Activated CD4-positive, alpha-beta T cell treated with anti-CD3 and anti-CD28 coated beads, Interleukin-2, amount 10 ng/mL, durations not matched to agents 7 days and 5 days (primary cell): Measurements from ENCODE around the gene GNB1L. TPM values are rescaled to one million over a fixed set of nuclear protein-coding genes. Genes with fewer than 3 reads are reported as not detected.

Source experiments
- CTCF ChIA-PET: fragments of 350-600 bp; sonication (Branson Sonifier 250); formaldehyde crosslinking; loops from one replicate; lab custom pipeline; 2021; ENCODE audit warnings: antibody characterized with exemption; lab: Charles Lee
- POLR2A ChIA-PET: fragments of 350-600 bp; sonication (Branson Sonifier 250); formaldehyde crosslinking; loops from one replicate; lab custom pipeline; 2021; ENCODE audit warnings: antibody characterized with exemption; lab: Charles Lee
- DNase-seq: peaks from one replicate; pipeline ENCODE4 v3.0.0-alpha.2; 2020
- H3K27ac Mint-ChIP-seq: one replicate; pipeline ENCODE4 v1.8.0; 2021; ENCODE audit warnings: mild to moderate bottlenecking, moderate library complexity, mixed read lengths
- H3K27me3 Mint-ChIP-seq: one replicate; pipeline ENCODE4 v1.8.0; 2021; ENCODE audit warnings: mixed read lengths
- H3K36me3 Mint-ChIP-seq: one replicate; pipeline ENCODE4 v1.8.0; 2021; ENCODE audit warnings: low read depth, mixed read lengths
- H3K4me1 Mint-ChIP-seq: one replicate; pipeline ENCODE4 v1.8.0; 2021; ENCODE audit warnings: mixed read lengths
- H3K4me3 Mint-ChIP-seq: one replicate; pipeline ENCODE4 v1.8.0; 2021; ENCODE audit warnings: mild to moderate bottlenecking, moderate library complexity, mixed read lengths
- H3K9me3 Mint-ChIP-seq: one replicate; pipeline ENCODE4 v1.8.0; 2021; ENCODE audit warnings: mixed read lengths
- total RNA-seq, 2 experiments: library from RNA; stranded (reverse); gene quantifications; one replicate each; pipeline ENCODE4 v1.2.3, GENCODE V29; 2021

Gene GNB1L
- total RNA-seq, 2 experiments from 2014 or later, result 5.3 to 7.3 TPM

GRCh38 chr22:19741053-19741452 is 113.6 kb downstream of the GNB1L start:
- DNase-seq, result no peak
- CTCF ChIA-PET, result no interaction called here
- Mint-ChIP-seq H3K4me1 (no peaks in the 10 kb centered on the region), H3K36me3 (no peaks in the 10 kb centered on the region), H3K4me3 (no peak overlapping the region), H3K9me3 (no peaks in the 10 kb centered on the region), H3K27ac (no peak overlapping the region), H3K27me3 (no peaks in the 10 kb centered on the region)
- POLR2A ChIA-PET, result no interaction called here

GRCh38 chr22:19740586-19740985 is 114.1 kb downstream of the GNB1L start:
- POLR2A ChIA-PET, result no interaction called here
- Mint-ChIP-seq H3K9me3 (no peaks in the 10 kb centered on the region), H3K27ac (no peak overlapping the region), H3K27me3 (no peaks in the 10 kb centered on the region), H3K4me1 (no peaks in the 10 kb centered on the region), H3K36me3 (no peaks in the 10 kb centered on the region), H3K4me3 (no peak overlapping the region)
- CTCF ChIA-PET, result no interaction called here
- no peak for DNase-seq

GRCh38 chr22:19739911-19740449 is 114.7 kb downstream of the GNB1L start:
- Mint-ChIP-seq H3K9me3 (no peaks in the 10 kb centered on the region), H3K27ac (no peak overlapping the region), H3K4me1 (no peaks in the 10 kb centered on the region), H3K27me3 (no peaks in the 10 kb centered on the region), H3K4me3 (no peak overlapping the region), H3K36me3 (no peaks in the 10 kb centered on the region)
- ChIA-PET POLR2A (no interaction called here), CTCF (no interaction called here)
- no peak for DNase-seq

- Mint-ChIP-seq H3K27me3 (no peaks in the 10 kb centered on the region), H3K4me1 (no peaks in the 10 kb centered on the region), H3K4me3 (no peak overlapping the region), H3K9me3 (no peaks in the 10 kb centered on the region), H3K27ac (no peak overlapping the region), H3K36me3 (no peaks in the 10 kb centered on the region)
- no peak for DNase-seq
- POLR2A ChIA-PET, result no interaction called here
- CTCF ChIA-PET, result no interaction called here
Measured at GRCh38 chr22:19739448-19739895, 115.2 kb downstream of the GNB1L start.

- Mint-ChIP-seq H3K27ac (no peak overlapping the region), H3K36me3 (no peaks in the 10 kb centered on the region), H3K4me3 (no peak overlapping the region), H3K9me3 (no peaks in the 10 kb centered on the region), H3K4me1 (no peaks in the 10 kb centered on the region), H3K27me3 (no peaks in the 10 kb centered on the region)
- ChIA-PET POLR2A (no interaction called here), CTCF (no interaction called here)
- no peak for DNase-seq
Measured at GRCh38 chr22:19738664-19739447, 115.8 kb downstream of the GNB1L start.

GRCh38 chr22:19737846-19738663 is 116.6 kb downstream of the GNB1L start:
- POLR2A ChIA-PET, result no interaction called here
- DNase-seq, result no peak
- Mint-ChIP-seq H3K27me3 (no peaks in the 10 kb centered on the region), H3K9me3 (no peaks in the 10 kb centered on the region), H3K36me3 (no peaks in the 10 kb centered on the region), H3K4me3 (no peak overlapping the region), H3K4me1 (no peaks in the 10 kb centered on the region), H3K27ac (no peak overlapping the region)
- CTCF ChIA-PET, result no interaction called here

DNA sequence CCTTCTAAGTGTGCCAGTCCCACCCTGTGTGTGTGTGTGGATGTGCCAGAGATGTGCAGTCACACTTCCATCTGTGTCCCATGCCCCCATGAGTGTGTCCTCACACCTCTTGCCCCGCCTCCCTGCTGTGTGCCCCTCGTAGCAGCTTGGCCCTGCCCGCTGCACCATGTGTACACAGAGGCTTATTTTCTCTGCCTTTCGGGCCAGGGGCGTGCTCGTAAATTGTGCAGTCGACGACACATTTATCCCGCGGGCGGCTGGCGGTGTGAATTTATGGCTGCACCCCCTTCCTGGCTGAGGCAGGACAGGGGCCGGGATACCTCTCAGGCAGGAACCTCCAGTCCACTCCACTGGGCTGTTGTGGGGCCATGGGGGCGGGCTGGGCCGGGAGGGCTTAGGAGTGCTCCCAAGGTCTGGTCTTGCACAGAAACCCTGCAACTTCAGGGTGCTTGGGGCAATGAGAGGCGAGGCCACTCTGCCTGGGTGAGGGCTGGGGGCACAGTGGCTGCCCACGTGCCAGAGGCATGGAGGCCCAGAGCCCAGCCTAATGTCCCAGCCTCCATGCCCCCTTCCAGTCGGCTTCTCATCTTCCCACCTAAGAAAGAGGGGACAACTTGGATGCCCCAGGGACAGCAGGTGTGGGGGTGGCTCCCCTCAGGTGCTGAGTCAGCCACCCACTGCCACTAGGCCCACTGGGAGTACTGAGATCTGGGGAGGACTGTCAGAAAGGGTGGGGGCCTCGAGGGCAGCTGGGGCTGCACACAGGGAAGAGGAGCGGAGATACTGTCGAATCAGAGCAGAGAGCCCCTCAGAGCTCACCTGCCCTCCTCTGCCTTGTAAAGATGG is 118.8 kb downstream of the GNB1L start:
- H3K36me3 Mint-ChIP-seq, result no peaks in the 10 kb centered on the region
- no peak for DNase-seq
- H3K4me1 Mint-ChIP-seq, result no peaks in the 10 kb centered on the region
- no peaks in the 10 kb centered on the region for H3K9me3 Mint-ChIP-seq
- H3K4me3 Mint-ChIP-seq, result no peak overlapping the region
- CTCF ChIA-PET, result no interaction called here
- no peaks in the 10 kb centered on the region for H3K27me3 Mint-ChIP-seq
- H3K27ac Mint-ChIP-seq, result no peak overlapping the region
- POLR2A ChIA-PET, result no interaction called here

- no peak overlapping the region for H3K27ac Mint-ChIP-seq
- H3K9me3 Mint-ChIP-seq, result no peaks in the 10 kb centered on the region
- H3K36me3 Mint-ChIP-seq, result no peaks in the 10 kb centered on the region
- H3K4me3 Mint-ChIP-seq, result no peak overlapping the region
- H3K27me3 Mint-ChIP-seq, result no peaks in the 10 kb centered on the region
- H3K4me1 Mint-ChIP-seq, result peaks cover 3% of the 10 kb centered on the region
- ChIA-PET CTCF (no interaction called here), POLR2A (interaction anchor here (0.5 kb wide), 1 partner anchor 588 kb away, joined by 3 read pairs; no protein-coding TSS in a partner anchor)
- DNase-seq, result no peak
Measured at GRCh38 chr22:19734837-19735382, 119.8 kb downstream of the GNB1L start.

DNA sequence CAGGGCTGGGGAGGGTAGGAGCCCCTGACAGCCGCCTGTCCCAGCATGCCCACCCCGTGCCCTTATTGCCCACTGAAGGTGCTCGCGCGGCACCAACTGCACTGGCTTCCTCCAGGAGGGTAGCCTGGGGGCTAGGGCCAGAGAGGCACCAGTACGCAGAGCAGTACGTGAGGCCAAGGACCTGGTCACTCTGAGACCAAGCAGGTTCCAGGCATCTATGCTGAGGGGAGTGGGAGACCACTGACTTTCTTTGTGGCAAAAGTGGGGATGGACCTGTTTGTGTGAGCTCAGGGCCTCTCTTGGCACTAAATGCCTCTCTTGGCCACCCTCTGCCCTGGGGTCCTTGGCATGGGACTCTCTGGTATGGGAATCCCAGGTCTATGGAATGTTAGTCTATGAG is 120.5 kb downstream of the GNB1L start:
- Mint-ChIP-seq H3K27ac (no peak overlapping the region), H3K27me3 (no peaks in the 10 kb centered on the region), H3K4me3 (no peak overlapping the region), H3K9me3 (no peaks in the 10 kb centered on the region), H3K4me1 (peaks cover 3% of the 10 kb centered on the region), H3K36me3 (no peaks in the 10 kb centered on the region)
- DNase-seq, result no peak
- ChIA-PET POLR2A (no interaction called here), CTCF (no interaction called here)

DNA sequence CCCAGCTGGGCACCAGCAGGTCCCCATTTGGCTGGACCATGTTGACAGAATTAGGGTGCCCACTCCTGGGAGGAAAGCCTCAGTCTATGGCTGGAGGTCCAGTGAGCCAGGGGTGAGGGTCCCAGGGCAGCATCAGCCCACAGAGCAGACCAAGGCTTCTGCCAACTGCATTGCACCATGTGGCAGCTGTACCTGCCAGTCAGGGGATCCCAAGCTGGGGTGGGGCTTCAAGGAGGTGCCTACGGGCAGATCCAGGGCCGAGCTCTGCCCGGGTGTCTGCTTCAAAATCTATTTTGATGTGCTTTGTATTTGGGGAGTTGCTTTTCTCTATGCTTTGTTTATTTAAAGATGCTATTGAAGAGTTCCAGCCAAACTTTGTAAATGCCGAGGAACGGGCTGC is 120.9 kb downstream of the GNB1L start:
- Mint-ChIP-seq H3K9me3 (no peaks in the 10 kb centered on the region), H3K4me3 (no peak overlapping the region), H3K27me3 (no peaks in the 10 kb centered on the region), H3K27ac (no peak overlapping the region), H3K4me1 (peaks cover 3% of the 10 kb centered on the region), H3K36me3 (no peaks in the 10 kb centered on the region)
- ChIA-PET CTCF (no interaction called here), POLR2A (no interaction called here)
- no peak for DNase-seq
